GM18867 (cell line): ENCODE results near the gene HOXA6.

ENCODE experiments used
- ATAC-seq: cut with Tn5 transposase; IDR thresholded peaks from one replicate; pipeline ENCODE4 v1.9.1; 2021; ENCODE audit warnings: mild to moderate bottlenecking, moderate library complexity; ENCODE audit not compliant: unreplicated experiment

HOXA6 gene

DNA sequence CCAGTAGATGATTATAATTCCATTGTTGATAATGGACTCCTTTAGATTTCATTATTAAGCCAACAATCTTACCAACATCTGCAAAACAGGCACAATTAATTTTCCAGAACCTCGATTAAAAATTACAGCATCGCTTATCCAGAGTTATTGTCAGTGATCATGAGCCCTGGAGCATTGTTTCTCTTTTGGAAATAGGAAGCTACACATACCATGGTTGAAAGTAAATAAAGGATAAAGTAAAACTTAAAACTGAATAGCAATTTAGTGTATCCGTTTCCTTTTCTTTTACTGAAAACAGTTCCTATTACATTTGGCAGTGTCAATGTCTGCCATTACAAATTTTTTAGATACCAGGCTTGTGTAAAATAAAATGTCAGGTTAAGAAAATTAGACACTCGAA lies 35.2 kb downstream of the HOXA6 start:
- ATAC-seq: no peak

- no peak for ATAC-seq
Observed at GRCh38 chr7:27111751-27112277, 35.8 kb downstream of the HOXA6 start.

- ATAC-seq: no peak
Observed at GRCh38 chr7:27111042-27111750, 36.4 kb downstream of the HOXA6 start.

DNA sequence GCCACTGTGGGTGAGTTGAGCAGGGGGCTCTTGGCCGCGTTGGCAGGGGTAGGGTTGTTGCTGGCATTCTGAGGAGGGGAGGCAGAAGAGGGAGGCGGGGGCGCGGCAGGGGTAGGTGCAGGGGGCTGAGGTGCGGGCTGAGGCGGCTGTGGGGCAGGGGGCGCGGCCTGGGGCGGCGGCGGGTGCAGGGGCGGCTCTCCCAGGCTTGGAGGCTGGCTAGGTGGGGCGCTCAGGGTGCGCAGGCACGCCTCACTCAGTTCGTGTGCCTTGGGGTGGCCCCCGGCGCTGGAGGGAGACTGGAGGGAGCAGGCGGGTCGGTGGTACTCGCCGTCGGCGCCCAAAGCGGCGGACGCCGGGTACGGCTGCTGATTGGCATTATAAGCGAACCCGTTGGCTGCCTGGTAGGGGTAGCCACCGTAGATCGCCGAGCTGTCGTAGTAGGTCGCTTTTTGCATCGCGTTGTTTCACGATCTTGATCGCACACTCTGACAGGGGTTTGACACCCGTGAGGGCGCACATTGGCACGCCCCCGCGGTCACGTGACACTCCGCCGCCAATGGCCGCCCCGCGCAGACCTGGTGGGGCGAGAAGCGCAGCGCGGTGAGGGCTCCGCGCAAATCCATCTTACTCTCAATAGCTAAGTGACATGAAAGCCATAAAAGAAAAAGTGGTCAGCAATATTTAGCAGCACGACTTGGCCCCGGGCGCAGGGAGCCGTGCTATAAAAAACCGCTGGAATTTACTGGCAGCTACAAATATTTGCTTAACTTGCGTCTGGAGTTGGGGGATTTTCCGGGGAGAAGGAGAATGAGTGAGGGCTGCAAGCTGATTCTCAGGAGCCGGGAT lies 37.2 kb downstream of the HOXA6 start:
- no peak for ATAC-seq

- no peak for ATAC-seq
Observed at GRCh38 chr7:27109466-27110185, 37.9 kb downstream of the HOXA6 start.

GRCh38 chr7:27108390-27109127 lies 39.0 kb downstream of the HOXA6 start:
- no peak for ATAC-seq

- ATAC-seq: no peak
Observed at GRCh38 chr7:27107391-27108381, 39.9 kb downstream of the HOXA6 start.

DNA sequence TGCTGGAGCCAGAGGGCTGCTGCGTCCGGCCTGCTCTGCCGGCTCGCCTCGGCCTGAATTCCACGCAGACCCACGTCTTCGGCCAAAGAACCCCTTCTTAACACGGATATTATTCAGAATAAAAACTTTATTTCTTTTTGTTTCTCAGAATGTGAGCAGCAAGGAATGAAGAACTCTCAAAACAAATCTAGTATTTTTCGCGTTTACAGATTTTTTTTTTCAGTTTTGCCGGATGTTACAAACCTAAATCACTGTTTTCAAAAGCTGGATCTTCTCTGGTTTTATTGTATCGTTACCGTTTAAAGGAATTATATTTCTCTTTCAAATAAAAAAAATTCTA lies 40.7 kb downstream of the HOXA6 start:
- no peak for ATAC-seq

GRCh38 chr7:27106181-27106900 lies 41.2 kb downstream of the HOXA6 start:
- no peak for ATAC-seq

DNA sequence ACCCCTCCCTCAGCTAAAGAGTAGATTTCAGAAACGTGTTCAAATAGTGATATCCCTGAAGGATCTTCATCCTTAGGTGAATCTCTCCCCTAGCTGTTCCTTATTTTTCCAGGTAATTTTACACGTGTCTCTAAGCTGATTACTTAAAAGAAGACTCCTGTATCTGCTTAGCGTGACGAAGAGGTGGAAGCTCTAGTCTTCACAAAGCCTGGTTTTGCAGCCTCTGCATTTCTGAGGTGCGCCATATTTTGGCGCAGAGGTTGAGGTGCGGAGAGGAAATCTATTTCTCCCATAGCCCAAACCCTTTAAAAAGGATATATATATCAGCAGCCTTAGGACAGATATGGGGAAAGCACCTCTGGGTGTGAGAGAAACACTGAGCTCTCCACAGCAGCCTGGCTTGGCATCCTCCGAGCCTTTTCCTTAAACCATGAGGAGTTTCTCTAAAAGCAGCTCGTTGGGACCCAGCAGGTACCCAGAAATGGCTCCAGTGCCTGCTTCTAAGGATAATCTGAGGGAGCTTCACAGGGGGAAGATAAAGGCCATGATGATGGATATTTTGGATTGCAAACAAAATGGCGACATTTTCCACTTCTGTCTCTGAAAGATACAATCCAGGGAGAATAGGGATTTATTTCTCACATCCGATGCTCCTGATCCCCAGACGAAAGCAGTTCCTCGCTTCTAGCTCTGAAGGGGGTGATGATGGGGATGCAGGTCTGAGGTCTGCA lies 42.1 kb downstream of the HOXA6 start:
- ATAC-seq: no peak

DNA sequence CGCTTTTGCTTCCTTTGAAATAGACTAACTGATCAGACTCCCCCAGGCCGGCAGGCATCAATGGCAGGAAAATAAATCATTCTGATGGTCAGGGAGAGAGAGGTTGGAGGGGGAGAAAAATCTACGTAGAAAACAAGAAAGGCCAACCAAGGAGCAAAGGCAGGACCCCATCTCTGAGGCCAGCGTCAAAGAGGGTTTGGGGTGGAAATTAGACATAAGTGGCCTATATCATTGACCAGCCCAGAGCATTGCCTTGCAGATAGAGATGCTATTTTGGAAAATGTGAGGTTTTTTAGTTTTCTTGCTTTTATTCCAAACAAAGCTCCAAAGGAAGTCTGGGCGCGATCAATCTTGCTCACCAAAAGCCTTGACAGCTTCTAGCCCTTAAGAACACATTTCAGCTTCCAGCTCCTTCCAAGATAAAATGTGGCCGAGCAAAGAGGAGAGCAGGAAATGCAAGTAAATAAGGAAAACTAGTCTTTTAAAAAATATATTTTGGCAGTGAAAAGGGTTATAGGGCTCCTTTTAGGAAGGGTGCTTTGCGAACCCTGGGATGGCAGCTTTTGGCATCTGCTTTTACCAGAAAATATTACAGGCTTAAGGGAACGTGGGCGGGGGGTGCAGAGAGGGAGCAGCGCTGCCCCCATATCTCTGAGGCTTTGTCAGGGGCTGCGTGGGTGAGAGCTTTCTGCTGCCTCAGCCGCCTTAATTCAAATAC lies 43.1 kb downstream of the HOXA6 start:
- ATAC-seq: no peak

DNA sequence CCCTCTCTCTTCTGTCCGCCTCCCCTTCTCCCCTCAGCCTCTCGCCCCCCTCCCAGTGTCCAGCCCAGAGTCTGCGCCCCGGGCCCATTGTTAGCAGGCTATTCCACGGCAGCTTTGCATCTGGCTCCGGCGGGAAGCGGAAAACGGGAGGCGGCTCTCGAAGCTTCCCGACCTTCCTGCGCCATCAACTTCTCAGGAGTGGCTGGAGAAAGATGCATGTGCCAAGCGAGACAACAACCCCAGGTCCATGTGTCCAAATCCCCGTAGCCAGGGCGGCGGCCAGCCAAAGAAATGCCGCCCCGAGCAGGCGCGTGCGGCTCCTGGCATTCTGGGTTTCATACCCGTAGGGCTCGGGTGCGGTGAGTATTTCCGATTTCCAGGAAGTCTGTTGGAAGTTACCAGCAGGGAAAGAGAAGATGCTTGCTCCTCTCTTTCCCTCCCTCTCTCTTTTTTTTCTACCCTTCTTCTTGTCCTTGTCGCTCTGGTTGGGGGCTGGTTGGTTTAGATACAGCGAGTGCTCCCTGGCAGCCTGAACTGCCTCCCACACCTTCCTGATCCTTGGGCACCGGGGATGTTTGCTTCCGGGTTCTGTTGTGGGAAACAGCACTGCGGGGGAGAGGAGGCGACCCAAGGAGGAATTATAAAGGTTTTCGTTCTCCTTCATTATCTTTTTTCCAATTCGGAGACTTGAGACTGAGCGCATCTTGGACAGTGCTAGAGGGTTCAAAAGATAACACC lies 43.9 kb downstream of the HOXA6 start:
- ATAC-seq: no peak

DNA sequence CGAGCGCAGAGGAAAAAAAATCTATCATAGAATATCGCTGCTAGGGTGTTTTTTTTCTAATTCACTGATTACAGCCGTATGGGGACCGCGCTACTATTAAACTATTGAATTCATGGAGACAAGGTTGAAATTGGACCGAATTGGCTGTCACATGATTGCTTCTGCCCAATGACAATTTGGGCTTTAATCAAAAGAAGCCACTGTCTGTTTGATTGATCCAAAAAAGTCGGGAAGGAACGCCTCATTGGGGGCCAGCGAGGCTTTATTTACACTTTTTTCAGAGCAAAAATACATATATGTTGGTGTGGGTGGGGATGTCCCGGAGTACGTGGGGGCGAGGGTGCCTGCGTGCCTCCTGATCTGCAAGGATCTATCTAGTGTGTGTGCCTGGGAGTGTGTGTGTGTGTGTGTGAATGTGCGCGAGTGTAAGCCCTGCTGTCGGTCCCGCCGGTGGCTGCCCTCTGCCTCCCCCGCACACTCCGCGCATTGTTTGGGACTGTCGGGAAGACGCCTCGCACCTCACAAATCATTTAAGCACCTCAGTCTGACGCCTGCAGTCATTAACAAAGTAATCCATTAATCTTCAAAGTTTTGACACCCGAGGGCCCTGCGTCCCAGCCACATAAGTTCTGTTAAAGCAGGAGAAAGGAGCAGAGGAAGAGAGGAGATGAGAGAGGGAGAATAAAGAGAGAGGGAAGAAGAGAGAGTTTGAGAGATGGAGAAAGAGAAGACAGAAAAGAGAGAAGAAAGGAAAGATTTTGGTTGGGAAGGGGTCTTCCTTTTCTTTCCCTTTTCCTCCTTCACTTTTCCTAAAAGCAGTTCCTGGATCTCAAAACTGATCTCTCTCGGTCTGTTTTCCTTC lies 44.8 kb downstream of the HOXA6 start, which contains the start of gene HOXA2:
HOXA2 (minus strand) TSS at position 103 of the 862 bp plus-strand sequence. CDS start 183 bp downstream, outside the sequence.
- ATAC-seq: no peak

- ATAC-seq: no peak
Observed at GRCh38 chr7:27101957-27102580, 45.5 kb downstream of the HOXA6 start.

GRCh38 chr7:27101171-27101956 lies 46.2 kb downstream of the HOXA6 start:
- no peak for ATAC-seq
